Epithelial cell of proximal tubule (primary cell): ENCODE results near the gene POLR3E. TPM values are rescaled to one million over a fixed set of nuclear protein-coding genes. Genes with fewer than 3 reads are reported as not detected.
"Not testable (repeated sequence)": the region's sequence is repeated elsewhere in the genome, so short reads cannot be mapped to it uniquely, and the experiment has no call there.

ENCODE experiments used
- DNase-seq: peaks from one replicate; pipeline ENCODE4 v3.0.0-alpha.2; 2011; ENCODE audit warnings: low read depth
- H3K4me3 ChIP-seq: 2 replicates; pipeline ENCODE4 v1.5.1; 2011; ENCODE audit warnings: low read depth, mild to moderate bottlenecking, low read length
- total RNA-seq: library from RNA; depleted of rRNA; stranded (reverse); fragments of >200 nt; gene quantifications from 2 replicates; pipeline ENCODE4 v1.2.3, GENCODE V29; 2015
- TF ChIP-seq, protein P1 (sequence below): conservative IDR thresholded peaks from 2 replicates; pipeline ENCODE4 v1.5.1; 2012; ENCODE audit warnings: low read depth, mild to moderate bottlenecking, low read length

POLR3E gene
- total RNA-seq, 1 donor from 2014 or later: 31.2 TPM

DNA sequence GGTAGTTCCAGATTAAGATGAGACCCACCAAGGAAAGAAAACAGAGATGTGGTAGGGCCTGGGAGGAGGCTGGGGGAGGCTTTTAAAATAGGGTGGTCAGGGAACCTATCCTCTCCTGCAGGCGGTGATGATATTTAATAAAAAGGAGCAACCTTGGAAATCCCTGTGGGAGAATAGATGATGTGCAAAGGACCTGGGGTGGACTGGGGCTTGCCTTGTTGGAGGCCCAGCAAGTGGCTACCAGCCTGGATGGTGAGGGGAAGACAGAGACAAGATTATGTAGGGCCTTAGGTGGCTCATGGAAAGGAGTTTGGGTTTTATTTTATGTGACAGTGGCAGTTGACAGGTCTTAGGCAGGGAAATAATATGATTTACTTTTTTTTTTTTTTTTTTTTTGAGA lies 1.8 kb downstream of the POLR3E start:
- DNase-seq: no peak
- TF ChIP-seq, protein P1, sequence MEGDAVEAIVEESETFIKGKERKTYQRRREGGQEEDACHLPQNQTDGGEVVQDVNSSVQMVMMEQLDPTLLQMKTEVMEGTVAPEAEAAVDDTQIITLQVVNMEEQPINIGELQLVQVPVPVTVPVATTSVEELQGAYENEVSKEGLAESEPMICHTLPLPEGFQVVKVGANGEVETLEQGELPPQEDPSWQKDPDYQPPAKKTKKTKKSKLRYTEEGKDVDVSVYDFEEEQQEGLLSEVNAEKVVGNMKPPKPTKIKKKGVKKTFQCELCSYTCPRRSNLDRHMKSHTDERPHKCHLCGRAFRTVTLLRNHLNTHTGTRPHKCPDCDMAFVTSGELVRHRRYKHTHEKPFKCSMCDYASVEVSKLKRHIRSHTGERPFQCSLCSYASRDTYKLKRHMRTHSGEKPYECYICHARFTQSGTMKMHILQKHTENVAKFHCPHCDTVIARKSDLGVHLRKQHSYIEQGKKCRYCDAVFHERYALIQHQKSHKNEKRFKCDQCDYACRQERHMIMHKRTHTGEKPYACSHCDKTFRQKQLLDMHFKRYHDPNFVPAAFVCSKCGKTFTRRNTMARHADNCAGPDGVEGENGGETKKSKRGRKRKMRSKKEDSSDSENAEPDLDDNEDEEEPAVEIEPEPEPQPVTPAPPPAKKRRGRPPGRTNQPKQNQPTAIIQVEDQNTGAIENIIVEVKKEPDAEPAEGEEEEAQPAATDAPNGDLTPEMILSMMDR: no peak
- no peak overlapping the region for H3K4me3 ChIP-seq

DNA sequence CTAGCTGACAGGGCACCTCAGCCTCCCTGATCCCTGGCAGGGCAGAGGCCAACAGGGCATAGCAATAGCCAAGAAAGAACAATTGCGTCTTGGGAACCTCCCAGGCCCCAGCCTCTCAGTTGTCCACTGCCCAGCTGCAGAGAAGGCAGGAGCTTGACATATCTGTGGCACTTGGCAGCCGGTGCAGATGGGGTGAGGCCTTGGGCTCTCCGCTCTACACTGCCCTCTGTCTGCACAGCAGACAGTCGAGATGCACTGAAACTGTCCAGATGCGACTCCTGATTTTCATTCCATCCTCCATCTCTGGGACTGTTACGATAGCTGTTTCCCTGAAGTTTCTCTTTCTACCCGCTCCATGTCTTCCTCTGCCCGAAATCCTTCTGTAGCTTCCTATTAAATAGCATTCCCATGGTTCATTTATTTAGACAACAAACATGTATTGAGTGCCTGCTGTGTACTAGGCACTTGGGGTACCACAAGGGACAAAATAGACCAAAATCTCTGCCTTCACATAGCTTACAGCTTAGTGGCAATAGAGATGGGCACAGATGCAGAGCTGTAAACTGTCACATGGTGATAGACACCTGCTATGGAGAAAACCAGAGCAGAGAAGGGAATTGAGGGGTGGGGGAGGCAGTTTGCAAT lies 3.3 kb downstream of the POLR3E start:
- DNase-seq: no peak
- TF ChIP-seq, protein P1: peak; percentile 82
- no peak overlapping the region for H3K4me3 ChIP-seq

DNA sequence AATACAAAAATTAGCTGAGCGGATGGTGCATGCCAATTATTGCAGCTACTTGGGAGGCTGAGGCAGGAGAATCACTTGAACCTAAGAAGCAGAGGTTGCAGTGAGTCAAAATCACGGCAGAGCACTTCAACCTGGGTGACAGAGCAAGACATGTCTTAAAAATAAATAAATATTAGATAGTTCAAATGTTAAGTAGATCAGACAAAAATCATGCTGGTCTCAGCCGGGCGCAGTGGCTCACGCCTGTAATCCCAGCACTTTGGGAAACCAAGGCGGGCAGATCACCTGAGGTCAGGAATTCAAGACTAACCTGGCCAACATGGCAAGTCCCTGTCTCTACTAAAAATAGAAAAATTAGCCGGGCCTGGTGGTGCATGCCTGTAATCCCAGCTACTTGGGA lies 4.2 kb downstream of the POLR3E start:
- not testable (repeated sequence) for DNase-seq, H3K4me3 ChIP-seq

DNA sequence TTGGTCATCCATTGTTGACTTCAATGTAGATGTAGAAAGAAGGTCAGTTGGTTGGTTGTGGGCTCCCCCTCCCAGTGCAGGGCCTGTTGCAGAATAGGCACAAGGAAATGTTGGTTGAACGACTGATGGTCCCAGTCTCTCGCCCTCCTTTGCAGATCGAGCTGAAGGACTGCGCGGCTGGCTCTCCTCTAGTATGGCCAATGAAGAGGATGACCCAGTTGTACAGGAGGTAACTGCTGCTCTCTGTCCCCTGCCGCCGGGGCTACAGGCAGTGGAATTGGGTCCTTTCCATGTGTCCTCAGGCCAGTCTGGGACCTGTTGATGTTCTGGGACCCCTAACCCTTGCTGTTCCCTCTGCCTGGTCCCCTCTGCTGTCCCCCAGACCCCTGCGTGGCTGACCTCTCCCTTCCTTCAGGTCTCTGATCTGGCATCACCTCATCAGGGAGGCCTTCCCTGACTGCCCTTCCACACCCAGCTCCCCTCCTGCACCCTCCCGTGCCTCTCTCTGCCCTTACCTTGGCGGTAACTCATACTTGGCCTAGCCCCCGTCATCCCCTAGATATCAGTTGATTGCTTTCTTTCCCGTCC lies 5.7 kb downstream of the POLR3E start:
- DNase-seq: no peak
- TF ChIP-seq, protein P1: no peak
- no peak overlapping the region for H3K4me3 ChIP-seq

DNA sequence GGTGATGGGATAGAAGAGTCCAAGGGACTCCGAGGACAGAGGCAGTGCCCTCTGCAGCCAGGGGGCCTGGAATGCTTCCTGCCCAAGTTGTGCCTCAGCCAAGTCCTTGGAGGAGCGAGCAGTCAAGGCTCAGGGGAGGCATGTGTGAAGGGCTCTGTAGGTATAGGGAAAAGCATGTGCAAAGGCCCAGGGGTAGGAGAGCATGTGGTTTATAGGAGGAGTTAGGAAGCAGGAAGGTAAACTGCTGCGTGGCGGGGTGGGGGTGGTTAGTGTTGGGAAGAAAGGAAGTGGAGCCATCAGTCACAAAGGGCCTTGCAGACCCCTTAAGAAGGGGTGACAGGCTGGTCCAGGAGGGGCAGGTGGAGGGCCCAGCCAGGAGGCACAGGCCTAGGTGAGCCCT lies 7.2 kb downstream of the POLR3E start:
- TF ChIP-seq, protein P1: no peak
- H3K4me3 ChIP-seq: no peak overlapping the region
- no peak for DNase-seq

DNA sequence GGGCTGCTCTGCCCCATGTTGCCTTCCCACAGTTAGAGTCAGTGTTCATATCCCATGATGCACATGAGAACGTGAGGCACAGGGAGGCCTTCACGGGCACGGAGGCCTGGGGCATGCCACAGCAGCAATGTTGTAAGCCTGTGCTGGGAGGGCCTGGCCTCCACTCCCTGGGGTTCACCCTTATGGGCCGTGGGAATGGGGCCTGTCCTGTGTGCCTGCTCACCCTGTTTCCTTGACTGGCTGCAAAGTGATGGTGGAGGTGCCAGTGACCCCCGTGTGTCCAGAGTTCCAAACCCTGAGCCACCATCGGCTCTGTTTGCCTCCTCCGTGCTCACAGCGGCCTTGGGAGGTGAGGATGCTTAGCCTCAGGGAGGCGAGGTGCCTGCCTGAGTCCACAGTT lies 9.6 kb downstream of the POLR3E start:
- no peak for DNase-seq
- no peak overlapping the region for H3K4me3 ChIP-seq
- TF ChIP-seq, protein P1: no peak

DNA sequence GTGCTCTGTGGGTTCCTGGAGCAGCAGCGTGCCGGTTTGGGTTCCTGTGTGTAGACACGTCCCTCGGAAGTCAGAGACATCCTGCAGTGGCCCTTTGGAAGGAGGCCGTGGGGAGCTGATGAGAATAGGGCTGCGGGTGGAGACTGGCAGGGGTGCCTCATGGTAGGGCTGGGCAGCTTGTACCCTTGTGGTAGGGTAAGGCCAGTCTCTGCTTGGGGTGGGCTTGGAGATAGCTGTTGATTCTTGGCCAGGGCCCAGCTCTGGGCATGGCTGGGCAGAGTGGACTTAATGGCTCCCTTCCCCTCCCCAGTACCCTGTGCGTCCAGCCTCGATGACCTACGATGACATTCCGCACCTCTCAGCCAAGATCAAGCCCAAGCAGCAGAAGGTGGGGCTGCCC lies 10.6 kb downstream of the POLR3E start:
- H3K4me3 ChIP-seq: no peak overlapping the region
- DNase-seq: no peak
- TF ChIP-seq, protein P1: no peak
